Measurements from ENCODE around the gene CDHR5. TPM values are rescaled to one million over a fixed set of nuclear protein-coding genes. Genes with fewer than 3 reads are reported as not detected.

The CDHR5 gene
- total and polyA plus RNA-seq, 9 of the 15 experiments (the other 6 are each of a cell fraction or from before 2014, with no cell fraction given): 0.16 TPM; not detected in 8

- no peak for TF ChIP-seq SMARCB1 (IDR thresholded peaks at IDR 0.05; ENCODE audit: insufficient read length, low read depth)
- no peak for TF ChIP-seq DEAF1 (CRISPR knock-in tag; IDR thresholded peaks at IDR 0.05)
- TF ChIP-seq DIDO1 (tag; IDR thresholded peaks at IDR 0.05; ENCODE audit: low read depth): no peak
- 0 out of 2 replicates have a peak, but pooled peaks have one; percentile 55 for TF ChIP-seq PREB (CRISPR knock-in tag; IDR thresholded peaks at IDR 0.05)
- peak; percentile 27; the same call in 1 of the 2 replicates for TF ChIP-seq RBFOX2 (IDR thresholded peaks at IDR 0.05; ENCODE audit: low read depth, low read length)
- TF ChIP-seq USF1 (CRISPR knock-in tag; IDR thresholded peaks at IDR 0.05): peak; percentile 65
- TF ChIP-seq MAX (CRISPR knock-in tag; IDR thresholded peaks at IDR 0.05): peak; percentile 65
Measured at GRCh38 chr11:579830-580601, 44.7 kb downstream of the CDHR5 start (continued).
